Activated naive CD4-positive, alpha-beta T cell treated with anti-CD3 and anti-CD28 coated beads, Interleukin-2, amount 10 ng/mL, durations not matched to agents 7 days and 5 days (primary cell): ENCODE measurements around the gene MDGA2.

ENCODE experiments used
- CTCF ChIA-PET: fragments of 350-600 bp; sonication (Branson Sonifier 250); formaldehyde crosslinking; loops from one replicate; lab custom pipeline; 2021; ENCODE audit warnings: antibody characterized with exemption; lab: Charles Lee
- DNase-seq: peaks from one replicate; pipeline ENCODE4 v3.0.0-alpha.2; 2020
- H3K27ac Mint-ChIP-seq: one replicate; pipeline ENCODE4 v1.8.0; 2021; ENCODE audit warnings: mild to moderate bottlenecking, moderate library complexity, mixed read lengths
- H3K27me3 Mint-ChIP-seq: one replicate; pipeline ENCODE4 v1.8.0; 2021; ENCODE audit warnings: mild to moderate bottlenecking, mixed read lengths
- H3K36me3 Mint-ChIP-seq: one replicate; pipeline ENCODE4 v1.8.0; 2021; ENCODE audit warnings: mixed read lengths
- H3K4me1 Mint-ChIP-seq: one replicate; pipeline ENCODE4 v1.8.0; 2021; ENCODE audit warnings: mixed read lengths
- H3K4me3 Mint-ChIP-seq: one replicate; pipeline ENCODE4 v1.8.0; 2021; ENCODE audit warnings: mild to moderate bottlenecking, moderate library complexity, mixed read lengths
- H3K9me3 Mint-ChIP-seq: one replicate; pipeline ENCODE4 v1.8.0; 2021; ENCODE audit warnings: mixed read lengths

MDGA2 gene

GRCh38 chr14:47085678-47086077 lies 589.7 kb downstream of the MDGA2 start:
- no peak overlapping the region for H3K4me3 Mint-ChIP-seq
- H3K36me3 Mint-ChIP-seq: no peaks in the 10 kb centered on the region
- DNase-seq: no peak
- H3K27ac Mint-ChIP-seq: no peak overlapping the region
- no peaks in the 10 kb centered on the region for H3K27me3 Mint-ChIP-seq
- CTCF ChIA-PET: no interaction called here
- no peaks in the 10 kb centered on the region for H3K4me1 Mint-ChIP-seq
- H3K9me3 Mint-ChIP-seq: peaks cover 4% of the 10 kb centered on the region

DNA sequence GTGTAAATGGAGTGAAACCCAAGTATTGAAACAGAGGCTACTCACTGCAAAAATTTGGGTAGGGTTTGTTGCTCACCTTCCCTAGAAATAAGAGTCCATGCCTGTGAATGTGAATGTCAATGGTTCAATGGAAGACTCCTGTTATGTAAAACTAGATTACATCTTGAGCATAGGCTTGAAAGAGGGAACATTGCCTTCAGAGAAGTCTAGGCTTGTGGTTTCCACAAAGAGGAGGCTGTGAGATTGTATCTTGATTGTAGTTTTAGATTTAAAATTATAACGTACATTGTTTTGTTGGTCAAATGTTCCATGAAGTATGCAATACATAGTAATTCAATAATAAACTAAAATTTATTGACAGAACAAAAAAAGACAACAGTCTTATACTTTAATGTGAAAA lies 610.1 kb downstream of the MDGA2 start:
- no peak for DNase-seq
- Mint-ChIP-seq H3K4me1 (no peaks in the 10 kb centered on the region), H3K27me3 (no peaks in the 10 kb centered on the region), H3K36me3 (no peaks in the 10 kb centered on the region), H3K4me3 (no peak overlapping the region), H3K9me3 (no peaks in the 10 kb centered on the region), H3K27ac (no peak overlapping the region)
- CTCF ChIA-PET: no interaction called here

GRCh38 chr14:47060050-47060449 lies 615.4 kb downstream of the MDGA2 start:
- CTCF ChIA-PET: no interaction called here
- no peak for DNase-seq
- Mint-ChIP-seq H3K9me3 (no peaks in the 10 kb centered on the region), H3K27ac (no peak overlapping the region), H3K4me1 (no peaks in the 10 kb centered on the region), H3K36me3 (no peaks in the 10 kb centered on the region), H3K4me3 (no peak overlapping the region), H3K27me3 (no peaks in the 10 kb centered on the region)

DNA sequence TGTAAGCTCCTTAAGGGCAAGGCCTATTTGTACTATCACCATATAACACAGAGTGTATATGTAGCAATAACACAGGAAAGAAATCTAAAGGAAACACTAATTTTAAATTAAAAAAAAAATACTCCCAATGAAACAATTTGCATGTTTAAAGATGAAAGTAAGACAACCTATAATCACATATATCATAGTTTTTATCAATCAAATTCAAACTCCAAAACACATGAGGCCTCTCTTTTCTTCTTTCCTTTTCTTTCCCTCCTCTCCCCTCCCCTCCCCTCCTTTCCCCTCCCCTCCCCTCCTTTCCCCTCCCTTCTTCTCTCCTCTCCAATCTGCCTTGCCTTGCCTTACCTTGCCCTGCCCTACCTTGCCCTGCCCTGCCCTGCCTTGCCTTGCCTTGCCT lies 618.0 kb downstream of the MDGA2 start:
- no peak for DNase-seq
- Mint-ChIP-seq H3K4me3 (no peak overlapping the region), H3K4me1 (no peaks in the 10 kb centered on the region), H3K27ac (no peak overlapping the region), H3K27me3 (no peaks in the 10 kb centered on the region), H3K36me3 (no peaks in the 10 kb centered on the region), H3K9me3 (no peaks in the 10 kb centered on the region)
- CTCF ChIA-PET: no interaction called here

GRCh38 chr14:47044841-47045240 lies 630.6 kb downstream of the MDGA2 start:
- Mint-ChIP-seq H3K9me3 (no peaks in the 10 kb centered on the region), H3K27me3 (no peaks in the 10 kb centered on the region), H3K4me3 (no peak overlapping the region), H3K4me1 (no peaks in the 10 kb centered on the region), H3K27ac (no peak overlapping the region), H3K36me3 (no peaks in the 10 kb centered on the region)
- CTCF ChIA-PET: no interaction called here
- no peak for DNase-seq

- Mint-ChIP-seq H3K9me3 (no peaks in the 10 kb centered on the region), H3K27ac (no peak overlapping the region)
Observed at GRCh38 chr14:47040550-47040949, 634.9 kb downstream of the MDGA2 start.

DNA sequence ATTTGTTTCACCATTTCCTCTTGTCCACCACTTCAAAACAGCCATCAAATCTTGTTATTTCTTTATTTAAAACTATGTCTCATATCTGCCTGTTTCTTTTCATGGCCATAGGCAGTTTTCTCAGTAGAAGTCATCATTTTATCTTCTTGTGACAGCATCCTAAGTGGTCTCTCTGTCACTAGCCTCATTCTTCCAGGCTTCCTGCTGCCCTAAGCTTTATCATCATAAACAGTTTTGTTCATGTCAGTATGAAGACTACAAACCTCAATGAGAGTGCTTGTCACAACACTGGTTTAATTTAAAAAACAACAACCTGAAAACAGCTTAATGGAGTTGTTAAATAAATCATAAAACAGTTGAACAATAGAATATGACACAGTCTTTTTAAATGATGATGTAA lies 636.1 kb downstream of the MDGA2 start:
- H3K27me3 Mint-ChIP-seq: no peaks in the 10 kb centered on the region

More at GRCh38 chr14:47040550-47040949, 634.9 kb downstream of the MDGA2 start:
- Mint-ChIP-seq H3K4me1 (no peaks in the 10 kb centered on the region), H3K36me3 (no peaks in the 10 kb centered on the region), H3K27me3 (no peaks in the 10 kb centered on the region), H3K4me3 (no peak overlapping the region)
- CTCF ChIA-PET: no interaction called here
- no peak for DNase-seq

GRCh38 chr14:47022721-47023120 lies 652.7 kb downstream of the MDGA2 start:
- no peaks in the 10 kb centered on the region for H3K27me3 Mint-ChIP-seq
- H3K9me3 Mint-ChIP-seq: no peaks in the 10 kb centered on the region
- H3K36me3 Mint-ChIP-seq: no peaks in the 10 kb centered on the region
- CTCF ChIA-PET: no interaction called here
- DNase-seq: no peak
- no peaks in the 10 kb centered on the region for H3K4me1 Mint-ChIP-seq
- H3K4me3 Mint-ChIP-seq: no peak overlapping the region
- no peak overlapping the region for H3K27ac Mint-ChIP-seq

More for the DNA sequence above, 636.1 kb downstream of the MDGA2 start:
- Mint-ChIP-seq H3K4me3 (no peak overlapping the region), H3K4me1 (no peaks in the 10 kb centered on the region), H3K27ac (no peak overlapping the region), H3K36me3 (no peaks in the 10 kb centered on the region), H3K9me3 (no peaks in the 10 kb centered on the region)
- CTCF ChIA-PET: no interaction called here
- no peak for DNase-seq

GRCh38 chr14:47020500-47020899 lies 654.9 kb downstream of the MDGA2 start:
- Mint-ChIP-seq H3K4me3 (no peak overlapping the region), H3K36me3 (no peaks in the 10 kb centered on the region), H3K4me1 (no peaks in the 10 kb centered on the region), H3K27ac (no peak overlapping the region), H3K9me3 (no peaks in the 10 kb centered on the region), H3K27me3 (no peaks in the 10 kb centered on the region)
- CTCF ChIA-PET: no interaction called here
- DNase-seq: no peak

DNA sequence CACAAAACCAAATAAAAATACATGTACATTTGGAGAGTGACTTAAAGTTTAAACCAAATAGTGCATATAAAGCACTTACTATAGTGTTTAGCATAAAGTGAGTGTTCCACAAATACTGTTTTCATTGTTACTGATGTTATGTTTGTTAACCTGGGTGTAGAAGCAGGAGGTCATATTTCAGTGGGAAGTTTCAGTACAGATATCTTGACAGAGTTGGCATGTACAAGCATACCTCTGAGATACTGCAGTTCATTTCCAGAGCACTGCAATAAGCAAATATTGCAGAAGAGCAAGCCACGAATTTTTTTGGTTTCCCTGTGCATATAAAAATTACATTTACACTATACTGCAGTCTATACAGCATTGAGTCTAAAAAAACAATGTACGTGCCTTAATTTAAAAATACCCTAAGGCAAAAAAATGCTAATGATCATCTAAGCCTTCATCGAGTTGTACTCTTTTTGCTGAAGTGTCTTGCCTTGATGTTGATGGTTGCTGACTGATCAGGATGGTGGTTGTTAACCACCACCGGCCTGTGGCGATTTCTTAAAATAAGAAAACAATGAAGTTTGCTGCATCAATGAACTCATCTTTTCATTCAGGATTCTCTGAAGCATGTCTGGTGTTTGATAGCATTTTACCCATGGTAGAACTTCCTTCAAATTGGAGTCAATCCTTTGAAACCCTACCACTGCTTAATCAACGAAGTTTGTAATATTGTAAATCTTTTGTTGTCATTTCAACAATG lies 662.7 kb downstream of the MDGA2 start:
- Mint-ChIP-seq H3K27me3 (no peaks in the 10 kb centered on the region), H3K27ac (no peak overlapping the region), H3K4me3 (no peak overlapping the region), H3K4me1 (no peaks in the 10 kb centered on the region), H3K36me3 (no peaks in the 10 kb centered on the region), H3K9me3 (peaks cover 2% of the 10 kb centered on the region)
- CTCF ChIA-PET: no interaction called here
- DNase-seq: no peak

DNA sequence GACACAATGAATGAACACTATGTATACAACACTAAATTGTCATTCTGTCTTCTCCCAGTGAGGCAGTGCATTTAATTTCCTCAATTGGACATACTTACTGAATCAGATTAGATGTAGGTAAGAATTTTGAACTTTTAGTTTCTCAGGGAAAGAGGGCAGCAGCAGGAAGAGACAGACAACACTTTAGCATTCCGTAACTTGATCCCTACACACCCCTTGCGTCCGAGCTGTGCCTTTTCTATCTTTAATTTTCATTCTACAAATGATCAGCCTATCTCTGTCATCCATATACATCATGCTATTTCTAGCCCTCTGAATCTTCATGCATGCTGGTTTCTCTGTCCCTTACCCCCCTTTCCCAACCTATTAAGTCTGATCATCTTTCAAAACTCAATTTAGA lies 665.8 kb downstream of the MDGA2 start:
- Mint-ChIP-seq H3K4me3 (no peak overlapping the region), H3K4me1 (no peaks in the 10 kb centered on the region), H3K27ac (no peak overlapping the region), H3K36me3 (no peaks in the 10 kb centered on the region), H3K9me3 (peaks cover 2% of the 10 kb centered on the region), H3K27me3 (no peaks in the 10 kb centered on the region)
- CTCF ChIA-PET: no interaction called here
- DNase-seq: no peak

GRCh38 chr14:47008732-47009131 lies 666.7 kb downstream of the MDGA2 start:
- CTCF ChIA-PET: no interaction called here
- no peaks in the 10 kb centered on the region for H3K27me3 Mint-ChIP-seq
- H3K4me3 Mint-ChIP-seq: no peak overlapping the region

DNA sequence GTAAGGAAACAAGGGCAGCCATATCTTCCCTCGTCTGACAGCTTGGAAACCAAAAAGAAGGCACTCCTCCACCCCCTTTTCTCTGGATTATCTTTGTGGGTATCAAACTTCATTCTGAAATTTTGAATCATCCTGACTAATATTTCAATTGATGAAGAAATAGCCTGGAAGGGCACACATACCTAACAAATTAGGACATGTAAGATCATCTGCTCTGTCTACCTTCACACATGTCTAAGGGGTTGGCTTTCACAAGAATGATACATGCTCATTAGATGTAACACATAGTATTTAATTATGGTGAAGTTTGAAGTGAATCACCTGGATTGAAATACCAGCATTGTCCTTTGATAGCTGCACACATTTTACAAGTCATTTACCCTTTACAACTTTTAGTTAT lies 675.7 kb downstream of the MDGA2 start:
- CTCF ChIA-PET: no interaction called here
- Mint-ChIP-seq H3K27me3 (no peaks in the 10 kb centered on the region), H3K4me1 (no peaks in the 10 kb centered on the region), H3K4me3 (no peak overlapping the region), H3K9me3 (no peaks in the 10 kb centered on the region), H3K36me3 (no peaks in the 10 kb centered on the region), H3K27ac (no peak overlapping the region)
- DNase-seq: no peak

More at GRCh38 chr14:47008732-47009131, 666.7 kb downstream of the MDGA2 start:
- DNase-seq: no peak
- no peaks in the 10 kb centered on the region for H3K36me3 Mint-ChIP-seq
- no peaks in the 10 kb centered on the region for H3K4me1 Mint-ChIP-seq
- peaks cover 2% of the 10 kb centered on the region for H3K9me3 Mint-ChIP-seq
- no peak overlapping the region for H3K27ac Mint-ChIP-seq

DNA sequence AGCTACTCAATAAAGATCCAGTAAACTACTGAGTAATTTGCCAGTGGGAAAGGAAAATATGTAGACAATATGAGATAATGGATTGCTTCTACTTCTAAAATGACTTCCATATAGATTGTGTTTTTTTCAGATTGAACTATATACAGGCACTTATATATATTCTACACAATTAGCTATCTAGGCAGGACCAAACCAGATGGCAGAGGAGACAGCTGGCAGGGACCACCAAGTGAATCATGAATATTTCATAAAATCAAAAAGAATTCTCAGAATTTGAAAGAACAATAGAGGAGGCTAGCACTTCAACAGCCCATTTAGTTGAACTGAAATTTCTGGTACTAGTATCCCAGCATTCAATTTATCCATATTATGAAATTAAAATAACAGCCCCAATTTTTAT lies 685.8 kb downstream of the MDGA2 start:
- H3K27ac Mint-ChIP-seq: no peak overlapping the region
- no peaks in the 10 kb centered on the region for H3K9me3 Mint-ChIP-seq
- H3K4me3 Mint-ChIP-seq: no peak overlapping the region
- H3K4me1 Mint-ChIP-seq: no peaks in the 10 kb centered on the region
- H3K27me3 Mint-ChIP-seq: no peaks in the 10 kb centered on the region
- no peak for DNase-seq
- H3K36me3 Mint-ChIP-seq: no peaks in the 10 kb centered on the region
- CTCF ChIA-PET: no interaction called here

GRCh38 chr14:46988312-46988711 lies 687.1 kb downstream of the MDGA2 start:
- CTCF ChIA-PET: no interaction called here
- Mint-ChIP-seq H3K27me3 (no peaks in the 10 kb centered on the region), H3K4me3 (no peak overlapping the region), H3K4me1 (no peaks in the 10 kb centered on the region), H3K27ac (no peak overlapping the region), H3K36me3 (no peaks in the 10 kb centered on the region), H3K9me3 (no peaks in the 10 kb centered on the region)
- DNase-seq: no peak
